Mesenteric fat pad (tissue), 1 donor: ENCODE data around the gene PLAAT3. TPM values are rescaled to one million over a fixed set of nuclear protein-coding genes. Genes with fewer than 3 reads are reported as not detected.
"Not testable (repeated sequence)": the region's sequence is repeated elsewhere in the genome, so short reads cannot be mapped to it uniquely, and the experiment has no call there.

ENCODE experiments used
- DNase-seq: peaks from one replicate; pipeline ENCODE4 v3.0.0-alpha.2; 2020; ENCODE audit warnings: low spot score
- total RNA-seq: library from RNA; stranded (reverse); fragmentation: NEBNext Ultra II Directional; extraction: Animal tissue kit (Norgen Biotek cat#: 25700); gene quantifications from one replicate; pipeline ENCODE4 v1.2.1, GENCODE V29; 2021
- donor health status: DM: yes; HTN: yes; CAD: no.

Gene PLAAT3
- total RNA-seq, 1 donor from 2014 or later, result 399 TPM

DNA sequence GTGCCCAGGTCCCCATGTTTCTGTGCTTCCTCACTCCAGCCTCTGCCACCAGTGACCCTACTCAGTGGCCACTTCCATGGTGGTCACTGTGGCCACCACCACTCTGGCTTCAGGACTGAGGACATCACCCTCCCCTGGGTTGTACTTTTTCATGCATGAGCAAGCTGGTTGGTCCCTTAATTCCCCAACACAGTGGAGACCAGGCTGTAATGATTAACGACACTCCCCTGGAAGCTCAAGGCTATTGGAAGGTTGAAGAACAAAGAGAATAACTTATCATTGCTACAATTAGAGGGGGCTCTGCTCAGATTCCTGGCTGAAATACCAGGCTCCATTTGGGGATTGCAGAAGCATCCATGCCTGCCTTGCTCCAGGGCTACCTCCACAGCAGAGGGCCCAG, 67.2 kb downstream of the PLAAT3 start:
- no peak for DNase-seq

DNA sequence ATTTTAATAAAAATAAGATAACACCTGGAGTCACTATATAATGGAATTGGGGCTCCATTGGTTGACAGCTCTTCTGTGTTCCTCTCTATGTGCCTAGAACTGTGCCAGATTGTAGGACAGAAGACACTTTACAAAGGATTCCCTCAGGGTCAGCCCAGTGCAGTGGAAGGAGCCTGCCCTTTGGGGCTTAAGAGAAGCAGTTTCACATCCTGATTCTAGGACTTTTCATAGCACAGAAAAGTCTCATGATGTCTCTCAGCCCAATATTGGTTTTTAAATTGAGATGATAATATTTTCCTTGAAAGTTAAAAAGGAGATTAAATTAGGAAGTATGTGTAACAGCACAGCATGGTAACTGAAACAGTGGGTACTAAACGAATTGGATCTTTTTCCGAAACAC, 70.5 kb downstream of the PLAAT3 start:
- DNase-seq, result no peak

DNA sequence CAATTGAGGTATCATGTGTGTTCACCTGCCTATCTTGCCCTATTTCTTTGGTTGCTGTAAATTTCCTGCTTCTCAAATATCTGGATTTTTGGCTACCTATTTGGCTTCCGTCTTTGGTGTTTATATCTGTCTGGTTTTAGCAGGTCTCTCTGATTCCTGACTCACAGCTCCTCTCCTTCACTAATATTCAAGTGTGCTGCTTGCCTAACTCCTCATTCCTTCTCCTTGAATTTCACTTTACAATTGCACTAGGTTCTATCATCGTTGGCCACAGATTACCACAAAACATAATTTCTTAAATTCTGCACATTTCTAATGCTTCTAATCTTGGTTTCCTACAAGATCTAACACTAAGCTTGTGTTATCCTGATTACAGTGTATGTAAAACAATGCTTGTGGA, 71.7 kb downstream of the PLAAT3 start:
- not testable (repeated sequence) for DNase-seq

DNA sequence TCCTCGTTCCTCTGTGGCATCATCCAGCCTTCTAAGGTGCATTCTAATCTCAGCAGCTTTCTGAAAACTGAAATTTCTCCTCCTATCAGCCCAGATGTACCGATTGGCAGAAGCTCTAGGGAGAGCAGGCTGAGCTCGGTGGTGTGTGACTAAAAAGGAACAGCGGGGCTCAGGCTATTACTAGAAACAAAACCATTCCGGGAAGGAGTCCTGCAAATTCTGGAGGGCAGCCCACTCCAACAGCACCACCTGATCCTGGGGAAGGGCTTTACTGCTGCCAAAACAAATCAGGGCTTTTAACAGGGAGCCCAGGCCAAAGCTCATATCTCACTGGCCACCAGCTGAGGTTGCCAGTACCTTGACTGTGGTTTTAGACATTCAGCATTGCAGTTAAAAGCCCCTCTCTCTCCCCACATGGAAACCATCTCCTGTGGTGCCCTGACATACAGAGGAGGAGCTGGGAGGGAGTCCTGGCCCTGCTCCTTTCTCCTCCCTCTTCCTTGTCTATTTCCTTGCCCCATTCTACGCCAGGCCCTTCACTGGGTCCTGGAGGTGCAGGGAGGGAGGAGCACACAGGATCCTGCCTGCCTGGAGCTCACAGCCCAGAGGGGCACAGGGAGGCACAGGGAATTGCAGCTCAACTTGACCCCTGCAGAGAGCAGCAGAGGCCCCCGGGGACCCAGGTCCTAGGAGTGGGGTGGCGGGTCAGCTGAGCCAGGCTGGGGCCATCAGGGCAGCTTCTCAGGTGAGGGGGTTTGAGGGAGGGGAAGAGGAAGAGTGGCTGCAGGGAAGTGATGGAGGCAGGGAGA, 76.7 kb downstream of the PLAAT3 start:
- DNase-seq, result no peak

DNA sequence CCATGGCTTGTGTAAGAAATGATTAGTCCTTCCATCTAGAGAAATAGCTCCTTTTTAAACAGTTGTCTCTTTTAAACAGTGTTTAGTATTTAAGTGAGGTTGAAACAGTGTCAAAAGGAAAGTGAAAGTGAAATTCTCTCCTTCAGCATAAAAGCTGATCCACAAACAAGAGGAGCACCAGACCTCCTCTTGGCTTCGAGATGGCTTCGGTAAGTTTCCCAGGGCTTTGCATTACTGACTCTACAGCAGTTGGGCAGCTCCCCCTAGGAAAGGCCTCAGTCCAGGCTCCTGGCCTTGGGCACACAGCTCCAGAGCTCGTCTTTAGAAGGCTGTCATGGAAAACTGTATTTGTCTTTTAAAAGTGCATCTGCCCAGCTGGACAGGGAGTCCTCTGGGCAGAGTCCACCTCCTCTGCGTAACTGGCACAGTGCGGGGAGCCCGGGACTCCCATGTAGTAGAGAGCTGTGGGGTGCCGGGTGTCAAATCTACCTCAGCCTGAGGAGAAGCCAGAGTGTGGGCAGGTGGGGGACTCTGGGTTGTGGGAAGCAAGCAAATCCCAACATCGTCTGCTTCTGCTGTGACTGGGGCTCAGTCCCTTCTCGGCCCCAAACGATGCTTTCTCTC, 77.5 kb downstream of the PLAAT3 start, which contains the start of gene PLAAT4:
TSS of gene PLAAT4 (plus strand) at position 140 of the 624 bp plus-strand sequence. CDS start at position 201, 61 bp downstream.
- DNase-seq, result no peak

DNA sequence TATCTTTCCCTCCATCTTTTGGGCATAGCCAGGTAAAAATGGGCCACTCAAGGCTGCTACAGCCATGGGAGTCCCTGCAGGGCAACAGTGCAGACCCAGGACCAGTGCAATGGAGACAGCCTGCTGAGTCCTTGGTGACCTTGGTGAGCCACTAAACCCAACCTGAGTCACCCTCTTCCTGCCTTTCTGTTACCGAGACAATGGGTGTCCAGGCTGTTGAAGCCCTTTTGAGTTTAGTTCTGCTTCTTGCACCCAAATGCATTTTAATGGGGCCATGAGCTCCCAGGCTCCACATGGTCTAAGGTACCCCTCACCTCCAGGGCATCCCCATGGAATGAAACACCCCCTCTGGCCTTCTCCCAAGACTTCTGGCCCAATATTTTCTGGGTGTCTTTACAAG, 78.5 kb downstream of the PLAAT3 start:
- no peak for DNase-seq

DNA sequence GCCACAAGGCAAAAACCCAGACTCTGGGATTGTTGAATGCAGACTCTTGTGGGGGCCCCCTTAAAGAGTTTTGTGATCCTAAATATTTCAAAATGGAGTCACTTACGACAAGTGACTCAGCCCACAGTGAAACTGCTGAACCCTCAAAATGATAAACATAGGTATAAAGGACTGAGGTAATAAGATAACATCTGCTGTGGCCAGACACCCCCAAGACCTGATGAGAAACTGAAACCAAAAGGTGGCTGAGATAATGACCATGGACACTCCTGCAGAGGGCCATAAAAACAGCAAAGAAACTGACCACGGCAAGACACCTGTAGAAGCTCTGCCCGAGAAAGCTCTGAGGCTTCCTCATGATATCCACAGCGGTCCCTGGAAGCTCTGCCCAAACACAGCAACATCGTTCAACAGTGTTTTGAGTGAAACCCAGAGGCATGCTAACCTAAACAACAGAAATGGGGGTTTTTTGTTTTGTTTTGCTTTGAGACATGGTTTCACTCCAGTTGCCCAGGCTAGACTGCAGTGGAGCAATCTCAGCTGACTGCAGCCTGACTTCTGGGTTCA, 79.3 kb downstream of the PLAAT3 start:
- no peak for DNase-seq

DNA sequence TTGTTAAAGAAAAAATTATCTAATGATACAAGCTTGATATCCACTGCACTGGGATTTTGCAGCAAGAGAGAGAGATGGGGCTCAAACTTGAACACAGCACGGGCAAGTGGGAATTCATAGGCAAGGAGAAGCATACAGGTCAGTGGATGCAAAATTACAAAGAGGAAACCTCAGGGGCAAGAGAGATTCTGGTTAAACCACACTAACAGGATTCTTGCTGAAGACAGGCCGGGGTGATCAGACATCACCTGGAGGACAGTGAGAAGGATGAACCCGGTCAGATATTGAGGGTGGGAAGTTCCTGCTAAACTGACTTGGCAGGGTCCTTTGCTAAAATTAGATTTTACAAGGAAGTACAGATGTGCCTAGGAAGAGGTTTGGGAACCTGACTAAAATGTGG, 80.2 kb downstream of the PLAAT3 start:
- DNase-seq, result no peak

DNA sequence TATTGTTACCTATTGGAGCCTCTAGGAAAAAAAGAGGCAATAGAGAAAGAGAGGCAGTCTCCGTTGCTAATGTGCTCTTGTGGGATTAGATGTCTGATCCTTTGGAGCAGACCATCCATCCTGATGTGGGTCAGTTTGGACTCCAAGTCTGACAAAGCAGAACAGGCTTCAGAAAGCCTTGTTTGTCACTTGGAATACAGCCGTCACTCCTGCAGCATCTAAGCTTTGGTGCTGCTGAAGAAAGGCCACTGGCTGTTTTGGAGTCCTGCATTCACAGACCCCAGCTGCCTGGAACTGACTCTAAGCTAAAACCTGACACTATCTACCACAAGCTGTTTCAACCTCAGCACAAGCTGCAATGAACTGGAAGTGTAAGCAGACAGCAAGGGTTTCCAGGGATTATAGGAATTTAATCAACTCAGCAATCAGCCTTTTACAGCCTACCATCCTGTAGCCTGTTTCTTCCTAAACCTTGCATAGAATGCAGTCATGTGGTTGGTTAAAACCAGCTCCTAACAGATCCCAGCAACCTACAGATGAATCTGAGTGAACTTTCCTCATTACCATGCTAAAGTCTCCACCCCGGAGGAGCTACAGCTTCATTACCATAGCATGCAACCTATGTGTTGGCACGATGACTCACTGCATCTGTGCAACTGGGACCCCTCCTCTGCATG, 81.3 kb downstream of the PLAAT3 start:
- no peak for DNase-seq

DNA sequence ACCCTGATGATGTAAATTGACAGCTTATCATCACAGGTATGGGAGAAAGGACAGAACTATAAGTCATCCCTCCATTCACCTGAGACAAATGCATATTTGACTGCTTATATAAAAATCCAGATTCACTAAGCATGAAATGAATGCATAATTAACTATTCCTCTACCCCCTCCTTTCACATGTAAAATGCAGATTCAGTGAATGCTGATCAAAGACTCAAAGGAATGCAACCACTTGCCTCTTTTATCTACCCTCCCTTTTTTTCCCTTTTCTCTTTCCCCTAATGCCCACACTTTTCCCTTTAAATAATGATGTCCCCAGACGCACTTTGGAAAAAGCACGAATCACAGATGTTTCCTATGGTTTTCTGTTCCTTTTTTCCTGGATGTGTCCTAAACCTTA, 82.1 kb downstream of the PLAAT3 start:
- no peak for DNase-seq

DNA sequence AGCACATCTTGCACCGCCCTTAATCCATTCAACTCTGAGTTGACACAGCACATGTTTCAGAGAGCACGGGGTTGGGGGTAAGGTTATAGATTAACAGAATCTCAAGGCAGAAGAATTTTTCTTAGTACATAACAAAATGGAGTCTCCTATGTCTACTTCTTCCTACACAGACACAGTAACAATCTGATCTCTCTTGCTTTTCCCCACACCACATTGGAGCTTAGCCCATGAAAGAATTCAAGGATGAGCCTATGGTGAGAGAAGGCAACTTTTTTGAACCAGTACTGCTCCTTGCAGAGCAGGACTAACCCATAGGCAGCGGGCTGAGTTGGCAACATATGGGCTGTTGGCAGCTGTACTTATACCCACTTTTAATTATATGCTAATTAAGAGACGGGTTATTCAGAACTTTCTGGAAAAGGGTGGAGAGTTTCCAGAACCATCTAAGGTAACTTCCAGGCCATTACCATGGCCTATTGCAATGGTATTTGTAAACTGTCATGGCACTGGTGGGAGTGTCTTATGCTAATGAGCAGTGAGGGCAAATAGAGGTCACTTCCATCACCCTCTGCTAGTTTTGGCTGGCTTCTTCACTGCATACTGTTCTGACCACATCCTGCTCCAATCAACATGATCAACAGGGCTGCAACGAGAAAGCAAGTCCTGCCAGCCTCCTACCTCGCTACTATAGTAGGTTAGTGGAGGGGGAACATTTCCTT, 83.0 kb downstream of the PLAAT3 start:
- not testable (repeated sequence) for DNase-seq

DNA sequence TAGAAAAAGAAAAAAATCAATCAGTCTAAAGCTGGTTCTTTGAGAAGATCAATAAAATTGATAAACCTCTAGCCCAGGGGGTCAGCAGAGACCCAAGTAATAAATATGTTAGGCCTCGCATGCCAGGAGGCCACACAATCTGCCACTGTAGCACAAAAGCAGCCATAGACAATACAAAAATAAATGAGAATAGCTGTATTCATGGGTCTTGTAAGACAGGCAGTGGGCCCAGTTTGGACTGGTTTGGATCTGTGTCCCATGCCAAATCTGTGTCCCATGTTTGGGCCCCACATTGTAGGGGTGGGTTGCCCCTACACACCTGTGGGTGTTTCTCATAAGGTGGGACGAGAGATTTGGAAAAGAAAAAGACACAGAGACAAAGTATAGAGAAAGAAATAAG, 84.2 kb downstream of the PLAAT3 start:
- DNase-seq, result no peak

DNA sequence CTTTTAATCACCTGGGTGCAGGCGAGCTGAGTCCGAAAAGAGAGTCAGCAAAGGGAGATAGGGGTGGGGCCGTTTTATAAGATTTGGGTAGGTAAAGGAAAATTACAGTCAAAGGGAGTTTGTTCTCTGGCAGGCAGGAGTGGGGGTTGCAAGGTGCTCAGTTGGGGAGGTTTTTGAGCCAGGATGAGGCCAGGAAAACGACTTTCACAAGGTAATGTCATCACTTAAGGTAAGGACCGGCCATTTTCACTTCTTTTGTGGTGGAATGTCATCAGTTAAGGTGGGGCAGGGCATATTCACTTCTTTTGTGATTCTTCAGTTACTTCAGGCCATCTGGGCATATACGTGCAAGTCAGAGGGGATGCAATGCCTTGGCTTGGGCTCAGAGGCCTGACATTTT, 84.9 kb downstream of the PLAAT3 start:
- DNase-seq, result not testable (repeated sequence)

DNA sequence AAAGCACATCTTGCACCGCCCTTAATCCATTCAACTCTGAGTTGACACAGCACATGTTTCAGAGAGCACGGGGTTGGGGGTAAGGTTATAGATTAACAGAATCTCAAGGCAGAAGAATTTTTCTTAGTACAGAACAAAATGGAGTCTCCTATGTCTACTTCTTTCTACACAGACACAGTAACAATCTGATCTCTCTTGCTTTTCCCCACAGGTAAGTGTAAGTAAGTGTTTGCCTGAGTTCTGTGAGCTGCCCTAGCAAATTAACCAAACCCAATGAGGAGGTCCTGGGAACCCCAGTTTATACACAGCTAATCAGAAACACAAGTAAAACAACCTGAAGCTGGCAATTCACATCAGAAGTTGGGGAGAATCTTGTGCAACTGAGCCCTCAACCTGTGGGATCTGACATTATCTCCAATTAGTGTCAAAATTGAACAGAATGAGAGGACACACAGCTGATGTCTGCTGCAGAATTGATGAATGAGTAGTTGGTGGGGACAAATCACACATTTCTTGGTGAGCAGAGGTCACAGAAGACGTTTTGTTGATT, 85.4 kb downstream of the PLAAT3 start:
- DNase-seq, result not testable (repeated sequence)

DNA sequence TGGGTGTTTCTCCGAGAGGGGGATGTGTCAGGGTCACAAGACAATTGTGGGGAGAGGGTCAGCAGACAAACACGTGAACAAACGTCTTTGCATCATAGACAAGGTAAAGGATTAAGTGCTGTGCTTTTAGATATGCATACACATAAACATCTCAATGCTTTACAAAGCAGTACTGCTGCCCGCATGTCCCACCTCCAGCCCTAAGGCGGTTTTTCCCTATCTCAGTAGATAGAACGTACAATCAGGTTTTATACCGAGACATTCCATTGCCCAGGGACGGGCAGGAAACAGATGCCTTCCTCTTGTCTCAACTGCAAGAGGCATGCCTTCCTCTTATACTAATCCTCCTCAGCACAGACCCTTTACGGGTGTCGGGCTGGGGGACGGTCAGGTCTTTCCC, 86.1 kb downstream of the PLAAT3 start:
- not testable (repeated sequence) for DNase-seq

DNA sequence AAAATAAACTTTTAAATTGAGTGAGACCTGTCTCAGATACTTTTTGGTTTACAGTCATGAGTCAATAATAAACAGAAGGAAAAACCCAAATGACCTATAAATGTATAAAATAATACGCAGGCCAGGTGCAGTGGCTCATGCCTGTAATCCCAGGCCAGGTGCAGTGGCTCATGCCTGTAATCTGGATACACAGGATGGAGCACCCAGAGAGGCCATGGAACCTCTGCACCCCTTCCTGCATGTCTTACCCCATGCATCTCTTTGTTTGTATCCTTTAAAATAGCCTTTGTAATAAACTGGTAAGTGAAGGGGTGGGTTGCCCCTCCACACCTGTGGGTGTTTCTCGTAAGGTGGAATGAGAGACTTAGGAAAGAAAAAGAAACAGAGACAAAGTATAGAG, 86.6 kb downstream of the PLAAT3 start:
- DNase-seq, result no peak

Other genes with a start within 250 kb of the PLAAT3 start
- not detected for gene SLC22A9, start 244.6 kb downstream of the PLAAT3 start, total RNA-seq
- 39.8 TPM for gene PLAAT5, start 123.3 kb downstream of the PLAAT3 start, total RNA-seq
- 80.9 TPM for gene LGALS12, start 108.3 kb downstream of the PLAAT3 start, total RNA-seq
- 13.0 TPM for gene PLAAT4, start 77.6 kb downstream of the PLAAT3 start, total RNA-seq
- gene PLAAT2, start 51.1 kb downstream of the PLAAT3 start, total RNA-seq, result 0.64 TPM
- gene ATL3, start 56.9 kb upstream of the PLAAT3 start, total RNA-seq, result 123 TPM
- gene RTN3, start 67.1 kb upstream of the PLAAT3 start, total RNA-seq, result 267 TPM
- 15.3 TPM for gene ZFTA, start 154.3 kb upstream of the PLAAT3 start, total RNA-seq
- gene SPINDOC, start 199.0 kb upstream of the PLAAT3 start, total RNA-seq, result 16.2 TPM
- gene MARK2, start 224.7 kb upstream of the PLAAT3 start, total RNA-seq, result 32.2 TPM